ENCODE data around the gene ASXL3. TPM values are rescaled to one million over a fixed set of nuclear protein-coding genes. Genes with fewer than 3 reads are reported as not detected.

The ASXL3 gene
- total RNA-seq, 2 donors from 2014 or later: 1.3 to 4.4 TPM

DNA sequence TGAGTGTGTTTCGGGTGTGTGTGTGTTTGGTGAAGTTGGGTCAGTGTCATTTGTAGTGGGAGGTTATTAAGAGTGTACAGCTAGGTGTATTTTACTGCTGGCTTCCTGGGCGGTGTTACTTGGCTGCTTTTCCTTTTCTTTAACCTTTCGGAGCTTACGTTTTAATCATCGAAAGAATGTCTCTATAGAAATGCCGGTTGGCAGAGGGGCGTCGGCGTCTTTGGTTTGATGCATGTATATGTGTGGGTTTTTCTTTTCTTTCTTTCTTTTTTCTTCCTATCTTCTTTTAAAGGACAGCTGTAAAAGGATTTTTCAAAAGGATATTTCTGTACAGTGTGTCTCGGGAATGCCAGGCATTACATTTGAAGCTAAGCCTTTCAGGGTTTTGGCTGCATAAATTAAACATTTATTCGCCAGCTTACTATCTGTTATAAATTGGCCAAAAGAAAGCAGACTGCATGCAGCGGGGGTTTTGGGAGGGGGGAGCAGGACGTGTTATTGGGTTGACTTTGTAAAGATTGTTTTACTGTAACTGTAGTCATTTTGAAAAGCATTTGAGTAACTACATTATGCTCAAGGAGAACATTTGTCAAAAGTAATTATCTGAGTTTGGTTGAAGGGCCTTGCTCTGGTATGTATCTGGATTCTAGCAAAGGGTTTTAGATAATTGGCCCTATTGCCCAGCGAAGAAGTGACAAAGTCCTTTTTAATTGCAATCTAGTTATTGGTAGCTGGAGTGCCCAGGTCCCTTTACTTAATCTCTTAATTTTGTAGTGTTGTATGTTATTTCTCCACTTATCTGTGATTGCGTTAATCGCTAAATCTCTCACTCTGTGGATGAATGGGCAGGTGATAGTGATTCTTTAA is 1.6 kb downstream of the ASXL3 start:
- intact Hi-C loops (cut with DNase I, micrococcal nuclease): no loop called here
- ATAC-seq (peak; percentile 66), DNase-seq (peak in 1 of 2 donors; percentile 18)

DNA sequence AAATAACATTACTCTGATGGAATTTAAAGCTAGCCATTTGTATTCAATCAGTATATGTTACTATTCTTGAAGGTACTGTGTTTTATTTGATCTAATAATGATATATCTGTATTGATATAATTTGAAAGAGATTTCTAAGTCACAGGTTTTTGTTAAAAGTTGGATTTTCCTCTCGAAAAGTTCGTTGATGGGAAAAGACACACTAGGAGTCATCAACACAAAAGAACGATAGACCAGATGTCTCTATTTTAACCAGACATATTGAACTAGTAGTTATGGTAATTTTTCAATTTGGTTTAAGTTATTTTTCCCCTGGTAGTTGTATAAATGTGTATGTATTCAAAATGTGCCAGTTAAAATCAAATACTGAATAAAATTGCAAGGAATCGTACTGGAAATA is 2.5 kb downstream of the ASXL3 start:
- DNase-seq (no peak), ATAC-seq (no peak)
- intact Hi-C loops (cut with DNase I, micrococcal nuclease): no loop called here

DNA sequence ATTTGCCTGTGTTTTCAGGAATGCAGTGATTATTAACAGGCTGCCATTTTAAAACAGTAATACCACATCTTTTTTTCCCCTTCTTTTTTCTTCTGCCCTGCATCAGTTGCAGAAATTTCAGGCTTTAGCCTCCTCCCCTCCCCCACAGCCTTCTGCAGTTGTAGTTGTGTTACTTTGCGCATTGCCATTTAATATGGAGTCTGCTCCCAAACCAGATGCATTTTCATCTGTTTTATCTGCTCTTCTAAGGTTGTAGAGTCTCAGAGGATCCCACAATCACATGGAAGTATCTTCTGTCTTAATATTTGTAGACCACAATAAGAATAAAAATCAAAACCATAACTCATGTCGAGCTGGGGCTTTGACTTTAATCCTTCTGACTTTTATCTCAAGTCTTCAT is 3.8 kb downstream of the ASXL3 start:
- intact Hi-C loops (cut with DNase I, micrococcal nuclease): no loop called here
- no peak for DNase-seq
- no peak for ATAC-seq

DNA sequence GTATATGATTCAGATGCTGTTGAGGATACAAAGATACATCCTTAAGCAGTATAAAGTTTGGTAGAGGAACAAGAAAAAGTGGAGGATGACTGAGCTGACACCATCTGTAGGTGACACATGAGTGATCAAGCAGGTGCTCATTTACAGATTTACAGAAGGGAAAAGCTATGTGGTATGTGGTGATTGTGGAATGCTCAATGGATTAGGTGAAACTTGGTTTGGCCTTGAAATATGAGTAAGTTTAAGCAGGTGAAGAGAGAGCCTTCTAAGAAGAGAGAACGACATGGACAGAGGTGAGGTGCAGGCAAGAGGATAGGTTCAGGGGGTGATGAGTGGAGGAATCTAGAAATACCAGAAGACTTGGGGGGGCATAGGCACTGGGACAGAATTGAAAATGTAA is 5.9 kb downstream of the ASXL3 start:
- DNase-seq (no peak), ATAC-seq (no peak)
- intact Hi-C loops (cut with DNase I, micrococcal nuclease): no loop called here

DNA sequence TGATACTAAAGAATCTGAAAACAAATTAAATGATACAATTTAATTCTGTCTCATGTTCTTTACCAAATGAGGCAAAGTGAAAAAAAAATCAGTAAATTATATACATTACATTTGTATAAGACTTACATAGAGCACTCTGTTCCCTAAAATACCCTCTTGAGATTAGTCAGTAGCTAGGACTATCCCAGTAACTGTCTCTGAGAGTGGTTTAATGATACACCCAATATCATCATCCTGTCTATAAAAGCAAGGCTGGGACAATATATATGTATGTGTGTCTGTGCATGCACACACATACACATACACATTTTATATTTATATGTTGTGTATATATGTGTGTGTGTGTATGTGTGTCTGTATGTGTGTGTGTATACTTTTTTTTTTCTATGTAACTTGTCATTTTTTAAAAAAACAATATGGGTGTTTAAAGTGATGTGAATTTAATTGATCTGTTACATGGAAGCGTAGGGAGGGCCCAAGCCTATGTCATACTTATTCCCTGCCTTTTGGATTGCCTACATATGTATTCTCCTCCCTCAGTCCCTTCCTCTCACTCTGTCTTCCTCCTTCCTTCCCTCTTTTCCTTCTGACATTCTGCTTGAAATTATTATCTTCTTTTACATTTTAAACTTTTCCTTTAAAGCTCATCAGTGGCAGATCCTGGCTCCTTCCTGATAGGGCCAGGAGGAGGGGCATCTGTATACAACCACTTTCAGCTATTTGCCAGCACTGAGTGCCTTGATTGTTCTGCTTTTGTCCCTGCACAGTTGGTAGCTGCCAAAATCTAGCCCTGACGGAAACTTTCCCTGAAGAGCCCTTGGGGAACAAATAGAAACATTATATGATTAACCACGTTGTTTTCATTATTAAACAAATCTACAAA is 6.8 kb downstream of the ASXL3 start:
- ATAC-seq (no peak), DNase-seq (no peak)
- intact Hi-C loops (cut with DNase I, micrococcal nuclease): no loop called here

DNA sequence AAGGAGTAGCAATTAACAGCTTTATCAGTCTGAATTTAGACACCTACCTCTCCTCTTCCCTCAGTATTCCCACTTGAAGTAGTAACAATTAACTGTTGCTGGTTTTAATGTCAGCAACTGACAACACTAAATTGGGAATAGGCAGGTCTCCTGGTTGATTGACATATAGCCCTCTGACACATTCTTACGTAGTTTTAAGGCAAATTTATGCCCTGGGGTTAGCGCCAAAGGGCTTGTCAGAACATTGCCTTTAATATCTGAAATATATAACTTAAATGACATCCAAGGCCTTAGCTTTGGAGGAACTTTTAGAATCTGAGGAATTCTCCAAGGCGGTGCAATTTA is 7.4 kb downstream of the ASXL3 start:
- intact Hi-C loops (cut with DNase I, micrococcal nuclease): no loop called here
- ATAC-seq: no peak
- DNase-seq: no peak

DNA sequence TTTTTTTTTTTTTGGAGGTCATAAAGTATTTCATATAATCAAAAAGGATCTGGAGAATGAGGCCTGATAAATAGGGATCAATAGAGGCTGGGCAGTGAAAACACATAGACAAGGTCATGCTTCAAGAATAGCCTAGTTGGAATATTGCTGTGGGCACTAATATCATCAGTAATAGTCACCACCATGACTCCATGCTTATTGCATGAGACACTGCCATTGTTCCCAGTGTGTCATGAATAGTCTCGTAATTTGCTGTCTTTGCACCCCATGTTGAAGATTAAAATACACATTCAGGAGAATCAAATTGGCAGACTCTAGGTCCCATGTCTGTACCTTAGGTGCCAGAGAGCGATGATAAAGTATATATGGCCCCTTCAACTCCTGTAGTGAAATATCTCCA is 10.3 kb downstream of the ASXL3 start:
- ATAC-seq (no peak), DNase-seq (no peak)
- intact Hi-C loops (cut with DNase I, micrococcal nuclease): no loop called here

DNA sequence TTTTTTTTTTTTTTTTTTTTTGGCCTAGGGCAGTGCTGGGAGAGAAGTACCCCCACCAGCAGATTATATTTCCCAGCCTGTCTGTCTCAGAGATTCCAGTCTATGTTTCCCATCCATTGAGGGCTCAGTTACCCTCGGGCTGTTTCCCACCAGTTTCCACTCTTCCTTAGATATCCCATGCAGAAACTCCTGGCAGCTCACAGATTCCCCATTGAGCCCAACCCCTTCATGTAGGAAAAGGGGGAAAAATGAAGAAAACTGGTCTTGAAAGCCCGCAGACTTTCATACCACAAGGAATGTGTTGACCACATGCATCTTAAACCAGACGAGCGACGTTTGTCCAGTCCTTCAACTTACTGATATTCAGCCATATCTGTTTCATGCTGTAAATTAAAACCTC is 15.2 kb downstream of the ASXL3 start:
- ATAC-seq (no peak), DNase-seq (no peak)
- intact Hi-C loops (cut with DNase I, micrococcal nuclease): no loop called here

DNA sequence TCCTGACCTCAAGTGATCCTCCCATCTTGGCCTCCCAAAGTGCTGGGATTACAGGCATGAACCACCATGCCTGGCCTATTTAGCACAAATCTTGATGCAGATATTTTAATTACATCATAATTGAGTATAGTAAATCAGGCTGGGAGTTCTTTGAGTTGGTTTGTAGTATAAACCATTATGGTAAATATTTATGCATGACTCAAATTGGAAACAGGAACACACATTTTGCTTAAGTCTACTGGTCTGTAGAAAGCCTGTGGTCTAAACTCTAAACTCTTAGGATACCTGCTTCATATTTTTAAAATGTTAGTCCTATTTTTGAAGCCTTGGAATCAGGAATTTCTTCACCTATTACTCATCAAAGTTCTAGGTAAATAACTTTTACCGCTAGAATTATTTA is 16.8 kb downstream of the ASXL3 start:
- DNase-seq: no peak

DNA sequence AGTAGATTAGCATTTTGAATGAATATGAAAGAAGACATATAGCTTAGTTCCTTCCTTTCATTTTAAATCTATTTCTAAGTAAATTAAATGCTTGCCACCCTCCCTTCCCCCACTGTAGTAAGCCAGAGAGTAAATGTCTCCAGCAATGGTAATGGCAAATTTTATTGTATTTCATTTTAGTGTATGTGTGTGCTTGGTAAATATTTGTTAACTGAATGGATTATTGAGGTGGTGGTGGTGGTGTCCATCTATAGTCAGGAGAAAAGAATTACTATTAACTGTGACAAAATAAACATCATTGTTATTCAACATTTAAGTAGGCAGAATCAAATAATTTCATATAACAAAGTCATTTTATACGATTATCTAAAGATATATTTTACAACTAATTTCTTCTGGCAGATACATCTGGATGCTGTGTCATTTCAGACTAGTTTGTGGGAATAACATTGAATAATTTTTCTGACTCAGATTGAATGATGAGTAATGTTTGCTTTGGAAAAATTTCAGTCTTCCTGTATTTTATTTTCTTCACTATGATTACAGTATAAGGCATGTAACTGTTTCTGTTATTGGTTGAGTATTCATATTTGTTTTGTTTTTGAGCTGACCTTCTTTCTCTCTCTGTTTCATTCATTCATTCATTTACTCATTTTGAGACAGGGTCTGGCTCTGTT is 18.3 kb downstream of the ASXL3 start:
- DNase-seq (no peak), ATAC-seq (no peak)
- intact Hi-C loops (cut with DNase I, micrococcal nuclease): no loop called here

More for the DNA sequence above, 16.8 kb downstream of the ASXL3 start:
- ATAC-seq: no peak
- intact Hi-C loops (cut with DNase I, micrococcal nuclease): no loop called here

DNA sequence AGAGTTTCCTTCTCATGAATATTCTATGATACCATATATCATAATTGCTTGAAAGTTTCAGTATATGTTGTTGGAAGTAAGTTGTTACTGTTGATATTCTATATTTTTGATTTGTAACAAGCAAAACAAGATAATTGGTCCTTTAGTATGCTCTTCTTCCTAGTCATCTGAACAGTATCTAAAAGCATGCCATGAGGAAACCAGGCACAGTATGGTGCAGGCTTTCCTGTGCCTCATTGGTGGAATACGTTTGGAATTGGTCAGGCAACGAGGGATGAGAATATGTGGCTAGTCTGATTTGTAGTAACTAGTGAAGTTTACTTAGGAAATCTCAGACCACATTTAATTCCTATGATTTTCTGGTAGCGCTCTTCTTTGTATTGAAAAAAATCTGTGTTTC is 22.8 kb downstream of the ASXL3 start:
- no peak for ATAC-seq
- no peak for DNase-seq
- intact Hi-C loops (cut with DNase I, micrococcal nuclease): no loop called here

DNA sequence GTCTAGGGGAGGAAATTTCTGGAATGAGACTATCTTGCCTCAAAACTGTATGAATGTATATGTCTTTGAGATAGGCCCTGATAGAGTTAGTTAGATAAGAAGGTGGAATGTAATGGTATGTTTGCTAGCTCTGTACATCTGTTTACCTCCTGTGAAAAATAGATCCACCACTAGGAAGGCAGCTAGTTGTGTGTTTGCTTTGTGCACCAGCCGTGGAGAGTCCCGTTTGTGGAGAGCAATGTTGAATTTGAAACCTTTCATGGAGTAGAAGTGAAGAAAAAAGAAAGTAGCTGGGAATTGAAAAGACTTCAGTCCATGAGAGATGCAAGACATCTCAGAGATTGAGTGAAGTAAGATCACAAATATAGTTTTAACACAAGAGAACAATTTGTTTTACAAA is 25.4 kb downstream of the ASXL3 start:
- no peak for DNase-seq
- ATAC-seq: no peak
- intact Hi-C loops (cut with DNase I, micrococcal nuclease): no loop called here

DNA sequence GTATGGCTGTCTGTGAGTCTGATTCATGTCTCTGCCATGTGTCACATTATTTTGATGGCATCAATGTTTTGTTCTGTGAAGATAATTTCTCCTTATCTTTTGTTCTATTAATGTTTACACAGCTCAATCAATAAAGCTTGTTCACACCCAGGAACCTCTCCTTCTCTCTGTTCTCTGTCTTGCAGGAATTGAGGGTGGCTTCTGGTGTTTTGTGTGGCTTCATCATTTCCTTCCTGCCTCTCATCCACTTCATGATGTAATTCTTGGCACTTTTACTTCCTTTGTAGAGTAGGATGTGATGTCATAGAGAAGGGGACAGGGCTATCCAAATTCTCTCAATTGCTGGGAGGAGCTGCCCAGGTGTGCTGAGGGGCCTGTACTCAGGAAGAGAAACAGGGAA is 27.2 kb downstream of the ASXL3 start:
- DNase-seq: no peak
- intact Hi-C loops (cut with DNase I, micrococcal nuclease): no loop called here
- peak; percentile 63 for ATAC-seq

DNA sequence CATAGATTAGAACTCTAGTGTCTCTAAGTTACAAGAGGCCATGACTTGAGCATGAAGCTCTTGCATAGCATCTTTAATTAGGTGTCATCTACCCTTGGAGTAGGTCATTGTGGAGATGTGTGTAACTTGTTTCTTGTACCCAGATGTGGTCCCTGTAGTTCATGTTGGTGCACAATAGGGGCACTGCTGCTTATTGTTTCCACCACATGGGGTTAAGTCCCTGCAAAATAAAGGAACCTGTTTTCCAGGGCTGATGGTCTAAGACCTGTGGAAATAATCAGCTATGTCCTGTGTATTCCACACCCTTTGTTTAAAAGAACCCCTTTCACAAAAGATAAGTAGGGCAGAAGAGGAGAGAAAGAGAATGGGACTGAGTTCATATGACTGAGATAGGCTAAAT is 28.6 kb downstream of the ASXL3 start:
- intact Hi-C loops (cut with DNase I, micrococcal nuclease): no loop called here
- ATAC-seq (no peak), DNase-seq (no peak)

DNA sequence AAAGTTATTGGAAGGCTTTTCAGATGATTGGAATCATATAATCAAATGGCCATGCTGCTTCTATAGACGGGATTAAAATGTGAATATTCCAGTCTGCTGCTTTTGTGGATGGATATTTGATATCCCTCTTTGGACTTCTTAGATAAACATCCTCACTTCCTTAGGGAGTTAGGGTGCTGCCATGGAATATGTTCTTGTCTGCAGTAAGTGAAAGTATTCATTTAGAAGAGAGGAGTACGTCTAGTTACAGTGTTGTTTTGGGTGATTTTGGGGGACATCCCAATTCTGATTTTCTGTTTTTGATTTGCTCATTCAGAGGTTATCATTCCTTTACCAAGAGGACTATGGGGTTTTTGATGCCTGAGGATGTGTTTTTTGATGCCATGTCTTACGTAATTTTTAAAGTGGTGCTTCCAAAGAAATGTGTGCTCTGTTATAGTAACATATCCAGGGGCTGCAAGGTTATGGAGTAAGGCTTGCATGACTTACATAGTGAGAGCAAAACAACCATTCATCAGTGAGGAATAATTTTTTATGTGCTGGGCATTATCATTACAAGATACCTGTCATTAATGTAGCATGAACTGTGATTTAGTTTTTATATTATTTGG is 33.6 kb downstream of the ASXL3 start:
- intact Hi-C loops (cut with DNase I, micrococcal nuclease): no loop called here
- ATAC-seq (no peak), DNase-seq (no peak)

DNA sequence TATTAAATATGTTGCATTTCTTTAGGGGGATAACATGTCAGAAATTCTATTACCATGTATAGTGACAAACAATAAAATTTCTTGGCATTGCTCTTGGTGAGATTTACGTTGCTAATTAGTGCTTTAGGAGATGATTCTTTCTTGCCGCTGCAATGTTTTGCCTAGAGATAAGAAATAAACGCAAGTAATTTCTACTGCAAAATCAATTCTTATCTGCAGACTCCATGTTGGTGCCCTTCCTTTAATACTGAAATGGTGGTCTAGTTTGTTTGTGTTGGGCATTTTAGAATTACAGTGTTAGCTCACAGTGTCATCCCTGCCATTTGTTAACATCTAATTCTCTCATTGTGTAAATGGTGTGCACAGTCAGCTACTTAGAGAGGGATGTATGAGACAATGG is 34.6 kb downstream of the ASXL3 start:
- ATAC-seq (no peak), DNase-seq (no peak)
- intact Hi-C loops (cut with DNase I, micrococcal nuclease): no loop called here

DNA sequence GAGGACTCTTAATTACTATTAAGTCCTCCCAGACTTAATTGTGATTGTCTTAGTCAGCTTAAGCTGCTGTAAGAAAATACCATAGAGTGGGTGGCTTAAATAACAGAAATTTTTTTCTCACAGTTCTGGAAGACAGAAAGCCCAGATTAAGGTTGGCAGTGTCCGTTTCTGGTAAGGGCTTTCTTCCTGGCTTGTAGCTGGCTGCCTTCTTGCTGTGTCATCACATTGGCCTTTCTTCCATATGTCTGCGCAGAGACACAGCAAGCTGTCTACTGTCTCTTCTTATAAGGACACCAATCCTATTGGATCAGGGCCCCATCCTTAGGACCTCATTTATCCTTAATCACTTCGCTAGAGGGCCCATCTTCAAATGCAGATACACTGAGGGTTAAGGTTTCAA is 38.5 kb downstream of the ASXL3 start:
- DNase-seq (no peak), ATAC-seq (no peak)
- intact Hi-C loops (cut with DNase I, micrococcal nuclease): no loop called here

DNA sequence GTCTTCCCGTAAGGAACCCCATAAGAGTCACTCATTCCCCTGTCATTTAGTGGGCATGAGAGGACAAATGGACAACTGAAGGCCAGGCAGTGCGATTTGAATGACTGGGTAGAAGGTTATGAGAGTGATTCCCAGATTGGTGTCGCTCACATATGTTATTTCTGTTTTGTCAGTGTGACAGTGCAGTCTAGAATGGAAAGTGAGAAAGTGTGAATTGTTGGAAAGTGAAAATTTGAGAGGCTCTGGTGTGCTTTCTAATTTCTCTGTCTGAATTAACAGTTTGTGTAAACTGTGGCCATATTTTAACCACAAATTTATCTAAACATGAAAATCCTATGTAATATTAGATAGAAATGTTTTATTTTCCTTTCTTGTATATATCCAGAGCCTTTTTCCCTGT is 49.1 kb downstream of the ASXL3 start:
- ATAC-seq (no peak), DNase-seq (no peak)
- intact Hi-C loops (cut with DNase I, micrococcal nuclease): no loop called here

DNA sequence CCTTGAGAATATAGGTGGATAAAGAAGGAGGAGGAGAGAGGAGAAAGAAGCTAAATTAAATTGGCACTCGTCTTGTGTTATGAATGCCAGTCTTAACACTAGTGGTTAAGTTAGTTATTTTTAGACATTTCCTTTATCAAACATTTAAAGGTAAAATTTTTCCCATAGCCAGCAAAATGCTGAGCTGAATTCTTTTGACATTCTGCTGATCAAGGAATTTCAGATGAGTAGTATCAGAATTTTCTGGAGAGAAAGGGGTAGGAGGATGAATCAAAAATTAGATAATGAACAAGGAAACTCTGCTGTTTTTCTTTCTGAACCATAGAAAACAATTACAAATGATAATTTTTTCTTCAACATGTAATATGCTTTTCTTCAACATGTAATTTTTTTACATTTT is 52.5 kb downstream of the ASXL3 start:
- no peak for ATAC-seq

More for the DNA sequence above, 52.5 kb downstream of the ASXL3 start:
- intact Hi-C loops (cut with DNase I, micrococcal nuclease): no loop called here
- DNase-seq: no peak
